ENCODE data around the gene CCL1.

Gene CCL1

DNA sequence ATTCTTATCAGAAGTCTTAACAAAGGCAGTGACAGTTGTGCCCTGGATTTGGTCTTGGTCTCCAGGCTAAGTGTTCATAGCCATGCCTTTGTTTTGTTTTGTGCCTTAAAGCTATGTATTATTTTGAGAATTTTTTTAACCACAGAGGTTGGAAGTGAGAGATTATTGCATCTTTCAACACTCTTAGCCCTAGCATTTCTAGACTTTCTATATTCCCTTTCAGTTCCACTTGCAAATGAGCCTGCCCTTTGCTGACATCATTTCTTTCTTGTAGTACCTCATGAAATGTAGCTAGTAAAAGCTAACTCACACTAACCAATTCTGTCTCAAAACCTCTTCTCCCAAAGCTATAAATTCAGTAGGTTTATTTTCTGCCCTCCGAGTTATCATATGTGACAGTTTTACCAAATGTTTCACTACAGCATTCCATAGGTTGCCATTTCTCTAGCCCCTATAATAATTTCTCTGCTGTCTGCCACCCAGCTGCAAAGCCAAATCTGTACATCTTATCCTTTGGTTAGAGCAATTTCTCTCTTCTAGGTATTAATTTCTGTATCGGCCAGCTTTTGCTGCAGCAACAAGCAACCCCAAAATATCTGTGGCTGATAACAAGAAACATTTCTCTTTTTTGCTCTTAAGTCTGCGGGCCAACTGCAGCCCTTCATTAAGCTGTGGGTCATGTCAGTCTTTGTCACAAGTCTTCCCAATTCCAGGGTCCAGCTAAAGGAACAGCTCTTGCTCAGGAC lies 14.2 kb upstream of the CCL1 start:
- no peak for DNase-seq (ENCODE audit: low read depth in 1 of 2, low spot score in 1 of 2)
- in situ Hi-C loops (cut with HindIII; ENCODE audit: low pct_unique_long_range_greater_than_20kb, low sequenced_read_pairs): no loop called here
- no peak for TF ChIP-seq JUND (IDR thresholded peaks at IDR 0.05; ENCODE audit: low read depth)

DNA sequence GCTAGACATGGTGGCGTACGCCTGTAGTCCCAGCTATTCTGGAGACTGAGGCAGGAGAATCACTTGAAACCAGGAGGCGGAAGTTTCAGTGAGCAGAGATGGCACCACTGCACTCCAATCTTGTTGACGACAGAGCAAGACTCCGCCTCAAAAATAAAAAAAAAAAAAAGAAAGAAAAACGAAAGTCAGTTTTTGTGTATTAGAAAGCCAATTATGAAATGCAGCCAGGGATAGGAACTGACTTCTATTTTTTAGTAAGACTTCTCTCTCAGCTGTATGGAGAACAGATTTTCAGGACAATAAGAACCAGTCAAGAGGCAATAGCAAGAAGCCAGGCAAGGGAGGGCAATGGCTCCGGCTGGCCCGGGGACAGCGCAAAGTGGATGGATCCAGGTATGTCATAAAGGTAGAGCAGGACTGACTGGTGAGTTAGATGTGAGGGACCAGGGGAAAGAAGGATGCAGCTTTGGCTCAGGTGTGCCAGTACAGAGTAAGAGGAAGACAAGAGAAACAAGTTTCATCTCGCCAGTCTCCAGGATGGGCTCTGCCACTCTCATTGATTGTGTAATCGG lies 12.5 kb upstream of the CCL1 start:
- TF ChIP-seq JUND (IDR thresholded peaks at IDR 0.05; ENCODE audit: low read depth): no peak
- DNase-seq (ENCODE audit: low read depth in 1 of 2, low spot score in 1 of 2): no peak
- in situ Hi-C loops (cut with HindIII; ENCODE audit: low pct_unique_long_range_greater_than_20kb, low sequenced_read_pairs): no loop called here

DNA sequence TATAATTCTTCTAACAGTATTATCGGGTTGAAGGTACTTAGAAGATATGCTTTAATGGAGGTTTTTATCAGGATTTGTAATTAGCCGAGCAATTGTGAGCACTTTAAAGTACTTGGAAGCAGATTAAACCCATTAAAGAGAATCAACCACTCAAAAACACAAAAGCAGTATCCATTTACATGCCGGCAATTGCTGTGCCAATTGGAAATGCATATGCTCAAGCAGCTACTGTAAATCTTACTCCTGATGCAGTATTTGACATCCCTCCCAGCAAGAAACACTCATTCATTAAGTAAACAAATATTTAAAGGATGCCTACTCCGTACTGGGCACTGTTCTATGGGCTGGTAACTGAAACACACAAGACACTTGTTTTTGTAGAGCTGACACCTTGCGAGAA lies 11.4 kb upstream of the CCL1 start:
- in situ Hi-C loops (cut with HindIII; ENCODE audit: low pct_unique_long_range_greater_than_20kb, low sequenced_read_pairs): no loop called here
- no peak for DNase-seq (ENCODE audit: low read depth in 1 of 2, low spot score in 1 of 2)

DNA sequence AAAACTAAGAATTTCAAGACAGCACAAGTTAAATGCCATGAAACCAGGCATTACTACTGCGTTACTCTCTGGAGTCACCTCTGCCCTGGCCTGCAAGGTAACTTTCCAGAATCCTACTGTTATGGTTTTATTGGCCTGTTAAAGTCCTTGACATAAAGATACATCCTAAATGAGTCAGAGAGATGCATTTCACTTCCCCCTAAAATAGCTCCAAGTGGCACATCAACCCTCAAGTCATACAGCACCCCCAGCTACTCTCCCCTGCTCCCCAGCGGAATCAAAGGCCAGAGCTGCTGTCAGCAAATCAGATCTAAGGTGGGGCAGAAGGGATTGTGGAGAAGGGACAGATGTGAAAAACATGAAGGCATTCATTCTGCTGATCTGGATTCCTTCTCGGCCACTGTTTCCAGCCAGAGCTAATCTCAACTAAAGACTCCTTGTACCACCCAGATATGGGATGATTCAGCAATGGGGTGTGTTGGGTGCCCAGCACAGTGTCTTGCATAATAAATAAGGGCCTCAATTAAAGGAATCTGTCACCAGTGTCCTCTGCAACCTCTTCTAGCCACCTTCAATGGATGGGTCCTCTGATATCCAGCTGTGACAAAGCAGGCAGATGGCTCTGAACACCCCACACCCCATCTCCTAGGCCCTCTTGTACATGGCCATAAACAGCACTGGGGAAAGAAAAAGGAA lies 8.5 kb upstream of the CCL1 start:
- no peak for DNase-seq (ENCODE audit: low read depth in 1 of 2, low spot score in 1 of 2)
- no peak for TF ChIP-seq JUND (IDR thresholded peaks at IDR 0.05; ENCODE audit: low read depth)
- in situ Hi-C loops (cut with HindIII; ENCODE audit: low pct_unique_long_range_greater_than_20kb, low sequenced_read_pairs): no loop called here

More for the DNA sequence above, 11.4 kb upstream of the CCL1 start:
- TF ChIP-seq JUND (IDR thresholded peaks at IDR 0.05; ENCODE audit: low read depth): no peak

DNA sequence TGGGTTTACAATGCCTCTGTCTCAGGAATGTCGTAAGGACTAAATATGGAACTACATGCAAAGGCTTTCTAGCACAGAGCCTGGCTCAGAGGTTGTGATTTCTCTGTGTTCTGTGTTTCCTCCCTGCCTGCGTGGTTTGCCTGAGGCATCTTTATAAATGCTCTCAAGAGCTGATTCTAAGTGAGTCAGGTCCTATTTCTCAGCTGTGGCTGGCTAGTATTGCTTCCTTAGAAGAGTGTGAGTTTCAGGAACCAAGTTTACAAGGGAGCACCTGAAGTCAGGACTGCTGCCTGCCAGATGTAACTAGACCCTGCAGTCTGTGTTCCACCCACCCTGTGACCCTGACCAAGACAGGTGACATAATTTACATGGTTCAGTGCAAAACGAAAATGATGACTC lies 8.0 kb upstream of the CCL1 start:
- no peak for DNase-seq (ENCODE audit: low read depth in 1 of 2, low spot score in 1 of 2)
- in situ Hi-C loops (cut with HindIII; ENCODE audit: low pct_unique_long_range_greater_than_20kb, low sequenced_read_pairs): no loop called here
- no peak for TF ChIP-seq JUND (IDR thresholded peaks at IDR 0.05; ENCODE audit: low read depth)

DNA sequence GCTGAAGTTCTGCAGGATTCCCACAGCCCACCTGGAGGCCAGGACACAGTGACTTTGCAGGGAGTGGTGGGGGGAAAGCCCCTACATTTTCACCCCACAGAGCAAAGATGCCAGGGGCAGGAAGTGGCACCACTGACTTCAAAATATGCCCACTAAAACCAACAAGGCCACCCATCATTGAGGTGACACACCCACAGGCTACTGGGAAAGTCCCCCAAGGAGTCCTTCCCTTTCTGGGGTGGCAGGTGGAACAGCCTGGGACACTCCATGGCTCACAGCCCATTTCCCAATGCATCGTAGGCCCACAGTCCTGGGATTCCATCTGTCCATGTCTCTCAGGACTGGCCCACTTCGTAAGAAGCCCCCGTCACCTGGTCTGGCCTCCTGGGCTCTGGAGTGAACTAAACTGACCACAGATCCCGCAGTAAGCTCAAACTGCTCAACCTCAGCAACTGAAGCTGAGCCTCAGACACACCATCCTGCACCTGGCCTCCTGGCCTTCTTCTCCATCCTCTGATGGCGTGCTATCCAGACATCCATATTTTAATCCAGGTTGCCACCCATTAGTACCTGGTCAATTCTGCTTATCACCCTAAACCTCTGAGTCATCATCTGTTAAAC lies 7.5 kb upstream of the CCL1 start:
- no peak for TF ChIP-seq JUND (IDR thresholded peaks at IDR 0.05; ENCODE audit: low read depth)
- in situ Hi-C loops (cut with HindIII; ENCODE audit: low pct_unique_long_range_greater_than_20kb, low sequenced_read_pairs): no loop called here
- no peak for DNase-seq (ENCODE audit: low read depth in 1 of 2, low spot score in 1 of 2)

DNA sequence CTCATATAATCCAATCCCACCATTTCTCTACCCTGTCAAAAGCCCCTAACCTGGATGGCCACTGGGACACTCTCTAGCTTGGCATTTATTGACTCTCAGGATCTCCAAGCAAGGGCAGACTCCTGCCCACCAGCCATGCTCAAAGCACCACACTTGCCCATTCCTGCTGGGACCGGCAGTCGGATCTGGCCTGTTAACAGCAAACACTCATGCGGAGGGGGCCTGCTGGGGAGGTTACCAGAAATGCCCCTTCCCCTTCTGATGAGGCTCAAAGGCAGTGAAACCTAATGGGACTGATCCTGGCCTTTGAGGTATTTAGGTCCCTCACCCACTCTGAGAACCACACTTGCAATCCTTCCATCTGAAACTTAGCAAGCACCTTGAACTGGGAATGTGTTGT lies 6.5 kb upstream of the CCL1 start:
- no peak for TF ChIP-seq JUND (IDR thresholded peaks at IDR 0.05; ENCODE audit: low read depth)
- no peak for DNase-seq (ENCODE audit: low read depth in 1 of 2, low spot score in 1 of 2)
- in situ Hi-C loops (cut with HindIII; ENCODE audit: low pct_unique_long_range_greater_than_20kb, low sequenced_read_pairs): no loop called here

DNA sequence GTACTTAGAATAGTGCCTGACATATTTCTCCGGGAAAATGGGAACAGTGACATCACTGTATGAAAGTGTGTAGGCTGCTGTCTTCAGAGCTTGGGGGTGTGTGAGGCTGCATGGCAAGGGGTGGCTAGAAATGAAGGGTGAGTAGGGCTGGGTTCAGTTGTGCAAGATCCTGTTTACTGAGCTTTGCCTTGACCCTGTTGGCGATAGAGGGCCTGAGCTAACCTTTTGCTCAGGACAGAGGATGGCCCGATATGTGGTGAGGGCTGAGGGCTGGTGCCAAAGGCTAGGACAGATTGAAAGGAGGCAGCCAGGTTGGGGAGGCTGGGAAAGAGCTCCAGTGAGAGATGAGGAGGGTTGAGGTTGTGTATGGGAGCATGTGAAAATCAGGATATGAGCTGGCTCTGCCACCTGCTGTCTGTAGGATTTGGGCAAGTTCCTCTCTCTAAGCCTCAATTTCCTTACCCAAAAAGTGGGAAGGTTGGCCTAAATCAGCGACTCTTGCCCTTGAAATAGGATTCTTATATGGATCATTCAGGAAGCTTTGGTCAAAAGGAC lies 6.0 kb upstream of the CCL1 start:
- in situ Hi-C loops (cut with HindIII; ENCODE audit: low pct_unique_long_range_greater_than_20kb, low sequenced_read_pairs): no loop called here
- no peak for TF ChIP-seq JUND (IDR thresholded peaks at IDR 0.05; ENCODE audit: low read depth)
- no peak for DNase-seq (ENCODE audit: low read depth in 1 of 2, low spot score in 1 of 2)

DNA sequence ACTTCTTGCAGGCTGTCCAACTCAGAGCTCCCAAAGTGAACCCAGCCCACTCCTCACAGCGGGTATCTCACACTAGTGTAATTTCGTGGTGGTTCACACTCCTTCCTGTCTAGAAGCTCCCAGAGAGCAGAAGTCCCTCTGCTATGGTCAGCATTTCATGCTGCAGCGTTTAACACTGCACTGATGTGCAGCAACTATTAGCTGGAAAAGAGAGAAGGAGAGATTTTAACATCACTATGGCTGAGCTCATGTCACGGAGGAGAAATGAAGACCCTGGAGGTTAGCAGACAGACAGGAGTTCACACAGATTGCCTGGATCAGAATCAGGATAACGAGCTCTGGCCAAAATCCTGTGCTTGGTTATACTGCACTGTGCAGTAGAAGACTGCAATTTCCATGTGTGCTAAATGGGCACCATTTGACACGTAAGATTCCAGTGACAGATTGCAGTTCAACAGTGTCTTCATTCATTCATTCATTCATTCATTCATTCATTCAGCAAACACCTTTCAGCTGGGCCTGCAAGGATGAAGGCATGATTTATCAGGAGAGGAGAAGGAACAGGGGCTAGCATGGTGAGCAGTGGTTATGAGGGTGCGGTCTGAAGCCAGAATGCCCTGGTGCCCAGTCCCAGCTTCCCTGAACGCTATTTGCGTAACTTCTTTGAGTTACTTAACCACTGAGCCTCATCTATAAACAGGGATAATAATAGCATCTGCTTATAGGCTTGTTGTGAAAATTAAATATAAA lies 5.3 kb upstream of the CCL1 start:
- in situ Hi-C loops (cut with HindIII; ENCODE audit: low pct_unique_long_range_greater_than_20kb, low sequenced_read_pairs): no loop called here
- no peak for TF ChIP-seq JUND (IDR thresholded peaks at IDR 0.05; ENCODE audit: low read depth)
- no peak for DNase-seq (ENCODE audit: low read depth in 1 of 2, low spot score in 1 of 2)

DNA sequence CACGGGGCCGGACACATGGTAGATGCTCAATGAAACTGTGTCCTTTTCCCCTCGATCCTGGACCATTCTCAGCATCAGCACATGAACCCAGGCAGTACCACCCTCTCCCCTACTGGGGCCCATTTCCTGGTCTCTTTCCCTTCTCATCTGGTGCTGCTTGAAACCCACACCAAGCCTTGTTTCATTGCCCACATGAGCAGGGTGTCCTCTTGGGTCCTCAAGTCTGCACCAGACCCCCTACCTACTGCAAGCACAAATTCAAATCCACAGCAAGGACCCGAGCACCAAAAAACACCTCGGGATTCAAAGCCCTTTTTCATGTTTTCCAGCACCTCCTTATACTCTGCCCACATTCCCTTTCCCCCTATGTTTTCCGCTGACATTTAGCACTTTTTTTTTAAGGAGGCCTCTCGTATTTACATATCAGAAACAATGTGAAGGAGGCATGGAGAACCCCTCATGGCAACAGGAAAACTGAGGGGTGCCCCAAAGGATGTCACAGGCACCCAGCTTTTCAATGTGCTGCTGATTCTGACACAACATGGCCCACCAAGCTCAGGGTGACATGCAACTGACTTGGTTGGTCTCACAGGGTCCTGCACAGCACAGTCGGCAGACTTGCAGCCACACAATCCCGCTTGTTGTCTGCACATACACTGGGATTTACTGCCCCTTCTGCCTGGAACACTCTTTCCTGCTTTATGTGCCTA lies 4.6 kb upstream of the CCL1 start:
- in situ Hi-C loops (cut with HindIII; ENCODE audit: low pct_unique_long_range_greater_than_20kb, low sequenced_read_pairs): no loop called here
- TF ChIP-seq JUND (IDR thresholded peaks at IDR 0.05; ENCODE audit: low read depth): no peak
- DNase-seq (ENCODE audit: low read depth in 1 of 2, low spot score in 1 of 2): no peak

DNA sequence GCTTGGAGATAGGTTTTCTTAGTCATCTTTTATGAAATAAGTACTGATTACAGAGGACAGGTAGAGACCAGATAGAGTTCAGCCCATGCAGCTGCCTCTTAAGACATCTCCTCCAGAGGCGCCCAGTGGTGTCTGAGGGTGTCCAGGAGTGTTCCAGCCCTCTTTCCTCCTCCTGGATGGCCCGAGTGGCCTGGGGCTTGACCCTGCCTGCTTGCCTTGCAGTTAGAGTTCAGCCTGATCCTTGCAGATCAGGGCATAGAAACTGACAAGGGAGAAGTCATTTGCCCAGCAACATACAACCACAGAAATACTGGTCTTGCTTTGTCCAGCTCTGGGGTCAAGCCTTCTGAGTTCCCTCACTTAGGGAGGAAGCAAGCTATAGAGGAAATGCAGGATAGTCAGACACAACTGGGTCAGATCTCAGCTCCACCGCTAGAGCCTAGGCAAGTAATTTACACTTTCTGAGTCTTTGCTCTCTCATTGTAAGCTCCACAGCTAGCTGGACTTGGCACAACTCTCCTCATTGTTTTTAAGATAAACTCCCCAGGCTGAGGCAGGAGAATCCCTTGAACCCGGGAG lies 3.6 kb upstream of the CCL1 start:
- in situ Hi-C loops (cut with HindIII; ENCODE audit: low pct_unique_long_range_greater_than_20kb, low sequenced_read_pairs): no loop called here
- TF ChIP-seq JUND (IDR thresholded peaks at IDR 0.05; ENCODE audit: low read depth): no peak
- no peak for DNase-seq (ENCODE audit: low read depth in 1 of 2, low spot score in 1 of 2)

Measured in T47D (cell line).